H1 (cell line): ENCODE data around the gene SPARC. TPM values are rescaled to one million over a fixed set of nuclear protein-coding genes. Genes with fewer than 3 reads are reported as not detected.
"Not testable (repeated sequence)": the region's sequence is repeated elsewhere in the genome, so short reads cannot be mapped to it uniquely, and the experiment has no call there.

Experiments used
- CTCF ChIA-PET: fragments of 300-600 bp; sonication (Branson Sonifier 250); formaldehyde crosslinking; loops from one replicate; lab custom pipeline; 2021; ENCODE audit not compliant: partially characterized antibody; lab: Charles Lee
- POLR2A ChIA-PET: fragments of 300-600 bp; sonication (Branson Sonifier 250); formaldehyde crosslinking; loops from one replicate; lab custom pipeline; 2021; ENCODE audit warnings: inconsistent platforms; ENCODE audit not compliant: partially characterized antibody; lab: Charles Lee
- DNase-seq, 2 experiments: peaks; one replicate each; pipeline versions ENCODE4 v3.0.0 to v3.0.0-alpha.2; 2010 to 2022; ENCODE audit warnings: low spot score in 2 of 2, low read depth in 1 of 2, mixed read lengths in 1 of 2
- FAIRE-seq: peaks from 2 replicates; lab custom pipeline; 2011; peaks lifted over from hg19 to GRCh38; lab: Jason Lieb, UNC
- H2AFZ ChIP-seq: 2 replicates; pipeline ENCODE4 v1.8.1; 2012; ENCODE audit warnings: low read length, inconsistent platforms
- H2AK5ac ChIP-seq: 2 replicates; pipeline ENCODE4 v1.6.1; 2013; ENCODE audit warnings: low read depth, low read length
- H2BK120ac ChIP-seq: replicated peaks from 2 replicates; pipeline ENCODE3; 2013; ENCODE audit warnings: low read depth, low read length, inconsistent platforms
- H2BK12ac ChIP-seq: 2 replicates; pipeline ENCODE4 v1.6.1; 2013; ENCODE audit warnings: low read depth, low read length
- H2BK15ac ChIP-seq: 2 replicates; pipeline ENCODE4 v1.6.1; 2013; ENCODE audit warnings: low read length
- H2BK20ac ChIP-seq: 2 replicates; pipeline ENCODE4 v1.6.1; 2013; ENCODE audit warnings: low read length
- H2BK5ac ChIP-seq: 2 replicates; pipeline ENCODE4 v1.6.1; 2013; ENCODE audit warnings: low read depth, low read length
- H3K14ac ChIP-seq: 2 replicates; pipeline ENCODE4 v1.6.1; 2013; ENCODE audit warnings: inconsistent platforms; ENCODE audit not compliant: insufficient read length
- H3K18ac ChIP-seq: 2 replicates; pipeline ENCODE4 v1.6.1; 2013; ENCODE audit warnings: low read length; ENCODE audit errors: extremely low read depth
- H3K23ac ChIP-seq: 2 replicates; pipeline ENCODE4 v1.6.1; 2013; ENCODE audit warnings: inconsistent platforms; ENCODE audit not compliant: insufficient read length
- H3K23me2 ChIP-seq: 2 replicates; pipeline ENCODE4 v1.6.1; 2013; ENCODE audit warnings: low read depth, low read length
- H3K27ac ChIP-seq: 2 replicates; pipeline ENCODE4 v1.6.1; 2011; ENCODE audit warnings: low read depth, low read length, inconsistent platforms
- H3K27me3 ChIP-seq, 4 experiments: replicated peaks in 1 of 4; 1 replicate in 1 of 4; 2 replicates in 3 of 4; pipeline versions ENCODE4 v1.6.1 to v1.8.1; 2011 to 2013; ENCODE audit warnings: low read length in 3 of 4, mild to moderate bottlenecking in 3 of 4, inconsistent platforms in 2 of 4, mixed read lengths in 2 of 4, moderate library complexity in 1 of 4; ENCODE audit not compliant: control insufficient read depth in 3 of 4, insufficient read depth in 3 of 4; ENCODE audit errors: extremely low read depth in 1 of 4
- H3K36me3 ChIP-seq, 4 experiments: 2 replicates each; pipeline versions ENCODE4 v1.6.1 to v1.8.1; 2011 to 2013; ENCODE audit warnings: mild to moderate bottlenecking in 4 of 4, low read length in 3 of 4, moderate library complexity in 2 of 4, control low read depth in 1 of 4, inconsistent platforms in 1 of 4; ENCODE audit not compliant: insufficient read depth in 4 of 4, control insufficient read depth in 2 of 4
- H3K4ac ChIP-seq: replicated peaks from 2 replicates; pipeline ENCODE3; 2013; ENCODE audit warnings: low read length, low read depth, mixed read lengths, inconsistent platforms; ENCODE audit not compliant: insufficient read length
- H3K4me1 ChIP-seq, 4 experiments: replicated peaks in 1 of 4; 1 replicate in 1 of 4; 2 replicates in 3 of 4; pipeline versions ENCODE4 v1.6.1 to v1.8.1; 2011 to 2013; ENCODE audit warnings: low read length in 3 of 4, inconsistent platforms in 2 of 4, mixed read lengths in 1 of 4; ENCODE audit not compliant: insufficient read depth in 4 of 4, control insufficient read depth in 3 of 4
- H3K4me2 ChIP-seq, 2 experiments: 2 replicates each; pipeline versions ENCODE4 v1.6.1 to v1.8.1; 2011 to 2013; ENCODE audit warnings: low read depth in 2 of 2, low read length in 2 of 2, control low read depth in 1 of 2, inconsistent platforms in 1 of 2, mild to moderate bottlenecking in 1 of 2; ENCODE audit not compliant: insufficient read depth in 1 of 2
- H3K4me3 ChIP-seq, 4 experiments: fragments of 200-600, 300-600 bp in 1 of 4; sonication (generic), shearing (Covaris generic), sonication (Bioruptor Twin) in 1 of 4; 2 replicates each; pipeline versions ENCODE4 v1.5.1 to v1.8.1; 2011 to 2016; ENCODE audit warnings: low read length in 4 of 4, low read depth in 3 of 4, control low read depth in 2 of 4, inconsistent platforms in 2 of 4, mild to moderate bottlenecking in 2 of 4, mixed read lengths in 1 of 4, moderate library complexity in 1 of 4; ENCODE audit not compliant: insufficient read depth in 2 of 4; ENCODE audit errors: extremely low read depth in 1 of 4
- H3K56ac ChIP-seq: replicated peaks from 2 replicates; pipeline ENCODE3; 2013; ENCODE audit warnings: low read depth, mild to moderate bottlenecking, mixed read lengths, low read length, inconsistent platforms; ENCODE audit not compliant: insufficient read length
- H3K79me1 ChIP-seq: 2 replicates; pipeline ENCODE4 v1.6.1; 2013; ENCODE audit warnings: low read depth, low read length, control low read depth
- H3K79me2 ChIP-seq, 2 experiments: 2 replicates each; pipeline versions ENCODE4 v1.6.1 to v1.8.1; 2012 to 2013; ENCODE audit warnings: low read length in 2 of 2, mild to moderate bottlenecking in 2 of 2, inconsistent platforms in 1 of 2; ENCODE audit not compliant: insufficient read depth in 2 of 2, control insufficient read depth in 1 of 2
- H3K9ac ChIP-seq, 4 experiments: replicated peaks in 1 of 4; 1 replicate in 1 of 4; 2 replicates in 3 of 4; pipeline versions ENCODE4 v1.6.1 to v1.8.1; 2011 to 2013; ENCODE audit warnings: low read depth in 3 of 4, low read length in 3 of 4, control low read depth in 2 of 4, mild to moderate bottlenecking in 2 of 4, moderate library complexity in 2 of 4, inconsistent platforms in 1 of 4; ENCODE audit errors: extremely low read depth in 1 of 4
- H3K9me3 ChIP-seq, 2 experiments: 2 replicates each; pipeline versions ENCODE4 v1.6.1 to v1.8.1; 2012 to 2013; ENCODE audit warnings: mild to moderate bottlenecking in 2 of 2, moderate library complexity in 2 of 2, control low read depth in 1 of 2, inconsistent platforms in 1 of 2, low read depth in 1 of 2, low read length in 1 of 2, mixed read lengths in 1 of 2; ENCODE audit not compliant: insufficient read depth in 2 of 2
- H4K20me1 ChIP-seq, 2 experiments: replicated peaks in 1 of 2; 2 replicates each; pipeline versions ENCODE3 to v1.8.1; 2011 to 2013; ENCODE audit warnings: inconsistent platforms in 2 of 2, low read length in 2 of 2, mild to moderate bottlenecking in 1 of 2; ENCODE audit not compliant: insufficient read depth in 2 of 2, control insufficient read depth in 1 of 2
- H4K5ac ChIP-seq: 2 replicates; pipeline ENCODE4 v1.6.1; 2013; ENCODE audit warnings: low read length, low read depth, mixed read lengths, inconsistent platforms; ENCODE audit not compliant: insufficient read length
- H4K8ac ChIP-seq: 2 replicates; pipeline ENCODE4 v1.8.0; 2013; ENCODE audit warnings: mild to moderate bottlenecking, moderate library complexity, low read length, inconsistent platforms; ENCODE audit not compliant: insufficient read depth; ENCODE audit errors: extremely low read depth
- H4K91ac ChIP-seq: replicated peaks from 2 replicates; pipeline ENCODE3; 2013; ENCODE audit warnings: low read length, mixed read lengths, inconsistent platforms; ENCODE audit not compliant: insufficient read length
- EP300 ChIP-seq, 2 experiments: IDR thresholded peaks; 1 replicate in 1 of 2; 2 replicates in 1 of 2; pipeline ENCODE4 v1.6.1; 2011 to 2012; ENCODE audit warnings: low read depth in 2 of 2, low read length in 2 of 2, mild to moderate bottlenecking in 2 of 2, borderline replicate concordance in 1 of 2, inconsistent platforms in 1 of 2, moderate library complexity in 1 of 2
- TEAD4 ChIP-seq: IDR thresholded peaks from 2 replicates; pipeline ENCODE4 v1.6.1; 2012; ENCODE audit warnings: low read depth, low read length, inconsistent platforms, mixed read lengths
- WGBS, 2 experiments: shearing (Covaris generic) in 1 of 2; methylation state at CpG; one replicate each; pipeline versions ENCODE4 v1.1.6 to v1.1.7; 2013 to 2015; ENCODE audit warnings: low lambda C conversion rate in 2 of 2, mixed read lengths in 2 of 2, inconsistent platforms in 1 of 2, low coverage in 1 of 2, missing lambda C conversion rate in 1 of 2; ENCODE audit not compliant: insufficient replicate concordance in 2 of 2, insufficient coverage in 1 of 2, insufficient read length in 1 of 2; ENCODE audit errors: extremely low coverage in 1 of 2, missing lambda C conversion rate in 1 of 2; 5-methylcytosine and 5-hydroxymethylcytosine counted together
- polyA plus RNA-seq, 7 experiments: library from polyadenylated mRNA; depleted of rRNA in 3 of 7; stranded (reverse) in 5 of 7; unstranded in 2 of 7; fragments of >200 nt in 5 of 7; fragments of 200-250 nt in 2 of 7; gene quantifications; 1 replicate in 5 of 7; 2 replicates in 1 of 7; 4 replicates in 1 of 7; pipeline versions ENCODE4 v1.2.1 to v1.2.3, GENCODE V29; 2011 to 2013; ENCODE audit warnings: missing spikeins in 2 of 7, mixed read lengths in 2 of 7
- total RNA-seq: library from RNA; stranded (reverse); fragmentation: NEBNext Ultra II Directional; extraction: Animal tissue kit (Norgen Biotek cat#: 25700); gene quantifications from 2 replicates; pipeline ENCODE4 v1.2.1, GENCODE V29; 2021

Gene SPARC
- total and polyA plus RNA-seq, 2 of the 8 experiments (the other 6 are each of a cell fraction or from before 2014, with no cell fraction given): 375 to 438 TPM

DNA sequence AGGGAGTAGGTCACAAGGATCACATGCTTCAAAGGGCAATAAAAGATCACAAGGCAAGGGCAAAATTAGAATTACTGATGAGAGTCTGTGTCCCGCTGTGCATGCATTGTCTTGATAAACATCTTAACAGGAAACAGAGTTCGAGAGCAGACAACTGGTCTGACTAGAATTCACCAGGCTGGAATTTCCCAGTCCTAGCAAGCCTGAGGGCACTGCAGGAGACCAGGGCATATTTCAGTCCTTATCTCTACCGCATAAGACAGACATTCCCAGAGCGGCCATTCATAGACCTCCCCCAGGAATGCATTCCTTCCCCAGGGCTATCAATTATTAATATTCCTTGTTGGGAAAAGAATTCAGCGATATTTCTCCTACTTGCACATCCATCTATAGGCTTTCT, 42.9 kb upstream of the SPARC start:
- H3K79me1 ChIP-seq, H3K4me2 ChIP-seq, H2BK5ac ChIP-seq, H3K4ac ChIP-seq, H4K8ac ChIP-seq, H2BK12ac ChIP-seq, H3K14ac ChIP-seq, POLR2A ChIA-PET, H4K91ac ChIP-seq, H3K36me3 ChIP-seq, H3K27ac ChIP-seq, H3K56ac ChIP-seq, H3K23me2 ChIP-seq, H3K23ac ChIP-seq, H3K79me2 ChIP-seq, H3K18ac ChIP-seq, H2BK15ac ChIP-seq, H3K9ac ChIP-seq, H2AK5ac ChIP-seq, H2BK20ac ChIP-seq, H3K4me3 ChIP-seq, H2BK120ac ChIP-seq, H4K20me1 ChIP-seq, H2AFZ ChIP-seq, DNase-seq, H4K5ac ChIP-seq, H3K27me3 ChIP-seq, FAIRE-seq, H3K4me1 ChIP-seq: not testable (repeated sequence)
- H3K9me3 ChIP-seq: peaks cover 13 to 19% of the 10 kb centered on the region in 2 experiments
- 79% methylated on average over 5 of the region's 5 CpGs; no CpG with 5 or more reads in 1 of the 2 experiments for WGBS, 2 experiments
- TF ChIP-seq EP300 (IDR thresholded peaks at IDR 0.05; ENCODE audit: borderline replicate concordance in 1 of 2, low read depth in 2 of 2, low read length in 2 of 2): peak in 1 of 2 experiments; percentile 91; a peak in 1 of 3 replicates
- 0 out of 2 replicates have a peak, but pooled peaks have one; percentile 25 for TF ChIP-seq TEAD4
- CTCF ChIA-PET: interaction anchor here (1.0 to 38.0 kb wide), 3 partner anchors 10 to 66 kb away, joined by 3 to 991 read pairs (median 26); no protein-coding TSS in a partner anchor
